ENCODE measurements around the gene HOXA3.

DNA sequence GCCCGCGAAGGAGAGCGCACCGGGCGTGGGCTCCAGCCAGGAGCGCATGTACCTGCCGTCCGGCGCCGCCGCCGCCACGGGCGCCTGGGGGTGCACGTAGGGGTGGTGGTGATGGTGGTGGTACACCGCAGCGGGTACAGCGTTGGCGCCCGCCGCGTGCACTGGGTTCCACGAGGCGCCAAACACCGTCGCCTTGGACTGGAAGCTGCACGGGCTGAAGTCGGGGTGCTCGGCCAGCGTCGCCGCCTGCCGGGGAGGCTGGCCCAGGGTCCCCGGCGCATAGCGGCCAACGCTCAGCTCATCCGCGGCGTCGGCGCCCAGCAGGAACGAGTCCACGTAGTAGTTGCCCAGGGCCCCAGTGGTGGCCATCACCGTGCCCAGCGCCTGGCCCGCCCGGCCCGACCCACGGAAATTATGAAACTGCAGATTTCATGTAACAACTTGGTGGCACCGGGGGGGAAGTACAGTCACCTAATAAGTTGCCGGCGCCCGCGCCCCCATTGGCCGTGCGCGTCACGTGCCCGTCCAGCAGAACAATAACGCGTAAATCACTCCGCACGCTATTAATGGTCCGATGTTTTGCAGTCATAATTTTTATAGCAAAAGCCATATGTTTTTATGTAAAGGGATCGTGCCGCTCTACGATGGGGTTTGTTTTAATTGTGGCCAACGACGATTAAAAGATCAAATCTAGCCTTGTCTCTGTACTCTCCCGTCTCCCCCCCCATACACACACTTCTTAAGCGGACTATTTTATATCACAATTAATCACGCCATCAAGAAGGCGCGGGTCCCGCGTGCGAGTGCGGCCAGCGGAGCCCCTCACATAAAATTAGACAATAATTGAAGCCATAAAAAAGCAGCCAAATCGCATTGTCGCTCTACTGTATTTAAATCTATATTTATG is 13.0 kb upstream of the HOXA3 start, which contains the start of gene HOXA9:
- TF ChIP-seq GABPA (IDR thresholded peaks at IDR 0.05; ENCODE audit: low read depth), result no peak
- TF ChIP-seq, protein P1, sequence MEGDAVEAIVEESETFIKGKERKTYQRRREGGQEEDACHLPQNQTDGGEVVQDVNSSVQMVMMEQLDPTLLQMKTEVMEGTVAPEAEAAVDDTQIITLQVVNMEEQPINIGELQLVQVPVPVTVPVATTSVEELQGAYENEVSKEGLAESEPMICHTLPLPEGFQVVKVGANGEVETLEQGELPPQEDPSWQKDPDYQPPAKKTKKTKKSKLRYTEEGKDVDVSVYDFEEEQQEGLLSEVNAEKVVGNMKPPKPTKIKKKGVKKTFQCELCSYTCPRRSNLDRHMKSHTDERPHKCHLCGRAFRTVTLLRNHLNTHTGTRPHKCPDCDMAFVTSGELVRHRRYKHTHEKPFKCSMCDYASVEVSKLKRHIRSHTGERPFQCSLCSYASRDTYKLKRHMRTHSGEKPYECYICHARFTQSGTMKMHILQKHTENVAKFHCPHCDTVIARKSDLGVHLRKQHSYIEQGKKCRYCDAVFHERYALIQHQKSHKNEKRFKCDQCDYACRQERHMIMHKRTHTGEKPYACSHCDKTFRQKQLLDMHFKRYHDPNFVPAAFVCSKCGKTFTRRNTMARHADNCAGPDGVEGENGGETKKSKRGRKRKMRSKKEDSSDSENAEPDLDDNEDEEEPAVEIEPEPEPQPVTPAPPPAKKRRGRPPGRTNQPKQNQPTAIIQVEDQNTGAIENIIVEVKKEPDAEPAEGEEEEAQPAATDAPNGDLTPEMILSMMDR (IDR thresholded peaks at IDR 0.05; ENCODE audit: insufficient read depth, low read length), result no peak
- 0 out of 2 replicates have a peak, but pooled peaks have one; percentile 13 for TF ChIP-seq POLR2AphosphoS5 (IDR thresholded peaks at IDR 0.05; ENCODE audit: low read depth)
- no peak for TF ChIP-seq SPI1 (IDR thresholded peaks at IDR 0.05; ENCODE audit: borderline replicate concordance, low read depth)
- TF ChIP-seq, protein P2, sequence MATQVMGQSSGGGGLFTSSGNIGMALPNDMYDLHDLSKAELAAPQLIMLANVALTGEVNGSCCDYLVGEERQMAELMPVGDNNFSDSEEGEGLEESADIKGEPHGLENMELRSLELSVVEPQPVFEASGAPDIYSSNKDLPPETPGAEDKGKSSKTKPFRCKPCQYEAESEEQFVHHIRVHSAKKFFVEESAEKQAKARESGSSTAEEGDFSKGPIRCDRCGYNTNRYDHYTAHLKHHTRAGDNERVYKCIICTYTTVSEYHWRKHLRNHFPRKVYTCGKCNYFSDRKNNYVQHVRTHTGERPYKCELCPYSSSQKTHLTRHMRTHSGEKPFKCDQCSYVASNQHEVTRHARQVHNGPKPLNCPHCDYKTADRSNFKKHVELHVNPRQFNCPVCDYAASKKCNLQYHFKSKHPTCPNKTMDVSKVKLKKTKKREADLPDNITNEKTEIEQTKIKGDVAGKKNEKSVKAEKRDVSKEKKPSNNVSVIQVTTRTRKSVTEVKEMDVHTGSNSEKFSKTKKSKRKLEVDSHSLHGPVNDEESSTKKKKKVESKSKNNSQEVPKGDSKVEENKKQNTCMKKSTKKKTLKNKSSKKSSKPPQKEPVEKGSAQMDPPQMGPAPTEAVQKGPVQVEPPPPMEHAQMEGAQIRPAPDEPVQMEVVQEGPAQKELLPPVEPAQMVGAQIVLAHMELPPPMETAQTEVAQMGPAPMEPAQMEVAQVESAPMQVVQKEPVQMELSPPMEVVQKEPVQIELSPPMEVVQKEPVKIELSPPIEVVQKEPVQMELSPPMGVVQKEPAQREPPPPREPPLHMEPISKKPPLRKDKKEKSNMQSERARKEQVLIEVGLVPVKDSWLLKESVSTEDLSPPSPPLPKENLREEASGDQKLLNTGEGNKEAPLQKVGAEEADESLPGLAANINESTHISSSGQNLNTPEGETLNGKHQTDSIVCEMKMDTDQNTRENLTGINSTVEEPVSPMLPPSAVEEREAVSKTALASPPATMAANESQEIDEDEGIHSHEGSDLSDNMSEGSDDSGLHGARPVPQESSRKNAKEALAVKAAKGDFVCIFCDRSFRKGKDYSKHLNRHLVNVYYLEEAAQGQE (IDR thresholded peaks at IDR 0.05; ENCODE audit: insufficient replicate concordance, low read depth), result no peak

All from HL-60 (cell line).